DMS53 treated with DMSO at 0.1 percent for 48 hours (cell line): ENCODE results near the gene YJU2.
A peak's percentile ranks its signal among the peaks of the same experiment; 100 is the strongest.
"Not testable (repeated sequence)": the region's sequence is repeated elsewhere in the genome, so short reads cannot be mapped to it uniquely, and the experiment has no call there.

Experiments used
- DNase-seq: peaks from one replicate; lab custom pipeline; 2025; ENCODE audit not compliant: unreplicated experiment; lab: John Stamatoyannopoulos, UW

YJU2 gene

DNA sequence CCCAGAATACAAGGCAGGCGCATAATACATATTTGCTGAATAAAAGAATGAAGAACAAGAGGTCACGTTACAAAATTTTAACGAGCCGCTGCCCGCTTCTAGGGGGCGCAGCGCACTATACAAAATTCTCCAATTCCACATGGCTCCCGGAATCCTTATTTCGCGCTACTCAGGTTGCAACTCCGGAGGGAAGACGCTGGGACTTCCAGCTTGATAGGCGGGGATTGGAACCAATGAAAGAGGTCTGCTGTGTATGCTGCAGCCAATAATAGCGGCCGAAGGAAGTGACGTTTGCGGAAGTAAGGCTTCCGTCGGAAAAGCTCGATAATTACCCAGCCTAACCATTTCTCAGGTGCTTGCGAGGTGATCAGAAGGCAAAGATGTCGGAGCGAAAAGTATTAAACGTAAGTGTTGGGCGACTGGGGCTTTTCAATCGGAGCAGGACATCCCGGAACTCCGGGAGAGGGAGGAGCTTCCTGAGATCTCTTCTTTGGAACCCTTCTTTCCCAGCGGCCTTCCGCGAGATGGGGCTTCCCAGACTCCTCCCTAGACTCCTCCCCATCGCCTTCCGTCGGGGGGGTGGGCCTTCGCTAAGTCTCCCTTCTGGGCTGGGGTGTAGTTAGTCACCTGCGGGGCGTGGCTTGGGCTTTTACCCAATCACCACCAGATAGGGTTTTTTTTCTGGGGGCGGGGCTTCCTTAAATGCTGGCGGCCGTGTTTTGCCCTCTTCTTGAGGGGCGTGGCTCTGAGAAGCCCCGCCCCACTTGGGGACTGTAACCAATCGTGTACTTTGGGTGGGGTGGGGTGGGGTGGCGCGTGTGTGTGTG, at the start of gene YJU2:
TSS of gene YJU2 (plus strand) at position 314 of the 827 bp plus-strand sequence. CDS start at position 381, 67 bp downstream.
- DNase-seq: peak; percentile 91

DNA sequence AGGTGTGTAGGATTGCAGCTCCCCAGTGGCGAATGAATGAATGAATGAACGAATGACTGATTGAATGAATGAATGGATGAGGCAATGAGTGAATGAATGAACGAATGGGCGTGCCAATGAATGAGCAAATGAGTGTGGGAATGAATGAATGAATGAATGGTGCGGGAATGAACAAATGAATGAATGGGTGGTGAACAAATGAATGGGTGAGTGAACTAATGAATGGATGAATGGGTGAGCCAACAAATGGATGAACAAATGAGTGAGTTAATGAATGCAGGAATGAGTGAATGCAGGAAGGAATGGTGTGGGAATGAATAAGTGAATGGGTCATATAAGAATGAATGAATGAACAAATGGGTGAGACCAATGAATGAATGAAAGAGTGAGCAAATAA, 49.7 kb upstream of the YJU2 start:
- no peak for DNase-seq

GRCh38 chr19:4197625-4198466, 49.0 kb upstream of the YJU2 start:
- no peak for DNase-seq

- no peak for DNase-seq
These were observed 48.3 kb upstream of the YJU2 start for GRCh38 chr19:4198467-4199126.

- no peak for DNase-seq
These were observed 47.1 kb upstream of the YJU2 start for GRCh38 chr19:4199699-4200293.

GRCh38 chr19:4200940-4201542, 45.8 kb upstream of the YJU2 start:
- no peak for DNase-seq

GRCh38 chr19:4201798-4202197, 45.1 kb upstream of the YJU2 start:
- no peak for DNase-seq

- no peak for DNase-seq
These were observed 39.9 kb upstream of the YJU2 start for GRCh38 chr19:4206818-4207484.

DNA sequence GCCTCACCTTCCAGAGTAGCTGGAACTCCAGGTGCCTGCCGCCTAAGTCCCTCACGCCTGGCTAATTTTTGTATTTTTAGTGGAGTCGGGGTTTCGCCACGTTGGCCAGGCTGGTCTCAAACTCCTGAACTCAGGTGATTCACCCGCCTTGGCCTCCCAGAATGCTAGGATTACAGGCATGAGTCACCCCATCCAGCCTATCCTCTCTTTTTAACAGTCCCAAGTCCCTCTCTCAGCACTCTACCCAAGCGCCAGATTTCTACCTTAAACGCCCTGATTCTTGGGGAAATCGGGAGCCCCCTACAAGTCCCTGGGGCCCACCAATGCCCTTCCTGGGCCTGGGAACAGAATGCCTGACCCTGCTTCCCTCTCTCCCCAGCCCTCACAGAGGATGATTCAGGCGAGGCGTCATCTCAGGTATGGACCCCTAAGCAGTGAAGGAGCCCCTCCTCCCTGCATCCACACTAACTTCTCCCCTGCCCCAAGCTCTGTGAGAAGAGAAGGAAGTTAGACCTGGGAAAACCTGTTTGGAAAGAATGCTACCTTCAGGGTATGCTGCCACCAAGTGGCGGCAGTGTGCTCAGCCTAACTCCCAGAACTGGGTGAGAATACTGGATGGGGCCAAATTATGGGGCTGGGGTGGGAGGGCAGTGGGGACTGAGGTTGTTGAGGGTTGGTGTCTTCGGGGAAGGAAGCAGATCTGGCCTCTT, 38.3 kb upstream of the YJU2 start:
- peak; percentile 34 for DNase-seq

GRCh38 chr19:4210166-4210731, 36.6 kb upstream of the YJU2 start:
- DNase-seq: no peak

- DNase-seq: no peak
These were observed 33.8 kb upstream of the YJU2 start for GRCh38 chr19:4213116-4213515.

DNA sequence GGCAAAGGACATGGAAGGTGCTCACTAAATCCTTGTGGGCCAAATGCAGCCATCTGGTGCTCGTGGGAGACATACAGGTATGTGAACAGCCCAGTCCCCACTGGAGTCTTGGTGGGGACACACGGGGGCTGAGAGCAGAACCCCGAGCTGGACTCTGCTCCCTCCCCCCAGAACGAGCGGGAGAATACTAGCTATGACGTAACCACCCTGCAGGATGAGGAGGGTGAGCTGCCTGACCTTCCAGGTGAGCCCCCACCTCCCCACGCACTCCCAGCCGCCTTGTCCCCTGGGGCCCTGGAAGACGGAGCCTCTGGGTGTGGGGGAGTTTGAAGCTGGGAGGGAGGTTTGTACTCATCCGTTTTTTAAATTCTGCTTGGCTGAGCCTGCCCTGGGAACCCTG, 31.1 kb upstream of the YJU2 start:
- no peak for DNase-seq

DNA sequence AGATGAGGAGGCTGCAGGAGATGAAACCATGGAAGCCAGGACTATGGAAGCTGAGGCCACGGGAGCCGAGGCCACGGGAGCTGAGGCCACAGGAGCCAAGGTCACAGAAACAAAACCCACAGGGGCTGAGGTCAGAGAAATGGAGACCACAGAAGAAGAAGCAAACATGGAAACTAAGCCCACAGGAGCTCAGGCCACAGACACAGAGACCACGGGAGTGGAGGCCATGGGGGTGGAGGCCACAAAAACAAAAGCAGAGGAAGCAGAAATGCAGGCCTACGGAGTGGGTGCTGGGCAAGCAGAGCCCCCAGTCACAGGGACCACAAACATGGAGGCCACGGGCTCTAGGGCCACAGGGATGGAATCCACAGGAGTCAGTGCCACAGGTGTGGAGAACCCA, 30.0 kb upstream of the YJU2 start:
- DNase-seq: no peak

DNA sequence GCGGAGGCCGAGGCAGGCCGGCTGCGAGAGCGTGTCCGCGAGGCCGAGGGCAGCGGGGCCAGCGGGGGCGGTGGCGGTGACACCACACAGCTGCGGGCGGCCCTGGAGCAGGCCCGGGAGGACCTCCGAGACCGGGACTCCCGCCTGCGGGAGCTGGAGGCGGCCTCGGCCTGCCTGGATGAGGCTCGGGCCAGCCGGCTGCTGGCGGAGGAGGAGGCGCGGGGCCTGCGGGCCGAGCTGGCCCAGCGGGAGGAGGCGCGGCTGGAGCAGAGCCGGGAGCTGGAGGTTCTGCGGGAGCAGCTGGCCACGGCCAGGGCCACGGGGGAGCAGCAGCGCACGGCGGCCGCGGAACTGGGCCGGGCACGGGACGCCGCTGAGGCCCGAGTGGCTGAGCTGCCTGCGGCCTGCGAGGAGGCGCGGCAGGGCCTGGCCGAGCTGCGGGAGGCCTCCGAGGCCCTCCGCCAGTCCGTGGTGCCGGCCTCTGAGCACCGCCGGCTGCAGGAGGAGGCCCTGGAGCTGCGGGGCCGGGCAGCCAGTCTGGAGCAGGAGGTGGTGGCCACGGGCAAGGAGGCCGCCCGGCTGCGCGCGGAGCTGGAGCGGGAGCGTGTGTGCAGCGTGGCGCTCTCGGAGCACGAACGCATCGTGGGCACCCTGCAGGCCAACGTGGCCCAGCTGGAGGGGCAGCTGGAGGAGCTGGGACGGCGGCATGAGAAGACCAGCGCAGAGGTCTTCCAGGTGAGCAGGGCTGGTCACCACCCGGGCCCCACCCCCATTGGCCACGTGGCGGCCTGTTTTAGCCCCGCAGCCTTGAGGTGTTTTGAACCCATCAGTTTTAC, 29.2 kb upstream of the YJU2 start:
- DNase-seq: no peak

- not testable (repeated sequence) for DNase-seq
These were observed 28.4 kb upstream of the YJU2 start for GRCh38 chr19:4218523-4218922.

DNA sequence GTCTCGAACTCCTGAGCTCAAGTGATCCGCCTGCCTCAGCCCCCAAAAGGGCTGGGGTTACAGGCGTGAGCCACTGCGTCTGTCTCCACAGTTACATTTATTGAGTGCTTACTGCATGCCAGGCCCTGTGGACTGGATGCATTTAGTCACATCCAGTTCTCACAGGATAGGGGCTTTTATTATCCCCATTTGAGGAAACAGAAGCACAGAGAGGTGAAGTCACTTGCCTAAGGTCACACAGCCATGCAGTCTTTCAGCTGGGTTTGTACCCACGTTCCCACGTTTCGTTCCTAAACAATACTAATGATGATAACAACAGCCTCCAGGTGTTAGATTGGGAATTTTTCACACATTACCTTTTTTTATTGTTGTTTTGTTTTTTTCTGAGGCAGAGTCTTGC, 26.7 kb upstream of the YJU2 start:
- no peak for DNase-seq

- DNase-seq: no peak
These were observed 22.4 kb upstream of the YJU2 start for GRCh38 chr19:4224470-4224869.

GRCh38 chr19:4225885-4226284, 21.0 kb upstream of the YJU2 start:
- no peak for DNase-seq
